Measurements from ENCODE around the gene MTHFD2L. TPM values are rescaled to one million over a fixed set of nuclear protein-coding genes. Genes with fewer than 3 reads are reported as not detected.

MTHFD2L gene
- polyA plus RNA-seq, 3 donors = 4.3 to 7.0 (median 4.8) TPM

DNA sequence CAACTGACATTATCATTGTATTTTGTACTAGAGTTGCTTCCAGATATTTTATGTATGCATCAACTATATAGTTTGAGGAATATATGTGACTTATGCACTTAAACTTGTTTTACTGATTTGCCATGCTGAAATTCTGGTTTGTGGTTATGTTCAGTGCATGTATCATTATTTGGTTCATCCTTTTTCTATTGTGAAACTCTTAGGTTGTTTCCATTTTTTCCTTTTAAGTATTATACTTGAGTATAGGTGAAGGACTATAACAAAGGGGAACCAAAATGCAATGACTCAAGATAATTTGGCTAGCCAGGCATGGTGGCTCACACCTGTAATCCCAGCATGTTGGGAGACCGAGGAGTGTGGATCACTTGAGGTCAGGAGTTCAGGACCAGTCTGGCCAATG, 129.2 kb downstream of the MTHFD2L start:
- DNase-seq = no peak
- Histone ChIP-seq H3K4me1 (ENCODE audit: control insufficient read depth in 1 of 2, insufficient read depth in 2 of 2, low read length in 2 of 2) (no peaks in the 10 kb centered on the region), H3K27ac (ENCODE audit: low read depth in 1 of 2, low read length in 2 of 2) (no peak overlapping the region), H3K79me2 (ENCODE audit: insufficient read depth, low read length) (no peaks in the 10 kb centered on the region), H3K36me3 (replicated peaks in 1 of 2; ENCODE audit: control insufficient read depth in 1 of 2, insufficient read depth in 2 of 2, low read length in 2 of 2) (no peaks in the 10 kb centered on the region), H3K4me2 (replicated peaks; ENCODE audit: extremely low read depth, low read length, poor library complexity, severe bottlenecking) (no peak overlapping the region), H3K4me3 (replicated peaks in 1 of 3; ENCODE audit: low read depth in 2 of 3, low read length in 3 of 3) (no peak overlapping the region), H3K9me3 (replicated peaks in 1 of 2; ENCODE audit: control insufficient read depth in 1 of 2, insufficient read depth in 1 of 2, low read length in 2 of 2) (no peaks in the 10 kb centered on the region), H4K20me1 (ENCODE audit: insufficient read depth, low read length) (no peaks in the 10 kb centered on the region), H3K27me3 (ENCODE audit: control insufficient read depth in 2 of 2, insufficient read depth in 2 of 2, low read length in 2 of 2) (no peaks in the 10 kb centered on the region), H2AFZ (ENCODE audit: insufficient read depth, low read depth, low read length, poor library complexity, severe bottlenecking) (no peak overlapping the region), H3K9ac (ENCODE audit: insufficient read depth, low read length, poor library complexity, severe bottlenecking) (no peak overlapping the region)
- 100% methylated on average over 1 of the region's 1 CpG for WGBS (ENCODE audit: insufficient coverage)
- Mint-ChIP-seq H3K36me3 (no peaks in the 10 kb centered on the region), H3K27me3 (ENCODE audit: low read depth in 3 of 3) (no peaks in the 10 kb centered on the region), H3K9me3 (peaks cover 0 to 2% (median 0%) of the 10 kb centered on the region in 7 donors), H3K4me1 (no peaks in the 10 kb centered on the region), H3K27ac (no peak overlapping the region), H3K4me3 (no peak overlapping the region)
- intact Hi-C loops (cut with micrococcal nuclease) = no loop called here
- TF ChIP-seq, protein P1, sequence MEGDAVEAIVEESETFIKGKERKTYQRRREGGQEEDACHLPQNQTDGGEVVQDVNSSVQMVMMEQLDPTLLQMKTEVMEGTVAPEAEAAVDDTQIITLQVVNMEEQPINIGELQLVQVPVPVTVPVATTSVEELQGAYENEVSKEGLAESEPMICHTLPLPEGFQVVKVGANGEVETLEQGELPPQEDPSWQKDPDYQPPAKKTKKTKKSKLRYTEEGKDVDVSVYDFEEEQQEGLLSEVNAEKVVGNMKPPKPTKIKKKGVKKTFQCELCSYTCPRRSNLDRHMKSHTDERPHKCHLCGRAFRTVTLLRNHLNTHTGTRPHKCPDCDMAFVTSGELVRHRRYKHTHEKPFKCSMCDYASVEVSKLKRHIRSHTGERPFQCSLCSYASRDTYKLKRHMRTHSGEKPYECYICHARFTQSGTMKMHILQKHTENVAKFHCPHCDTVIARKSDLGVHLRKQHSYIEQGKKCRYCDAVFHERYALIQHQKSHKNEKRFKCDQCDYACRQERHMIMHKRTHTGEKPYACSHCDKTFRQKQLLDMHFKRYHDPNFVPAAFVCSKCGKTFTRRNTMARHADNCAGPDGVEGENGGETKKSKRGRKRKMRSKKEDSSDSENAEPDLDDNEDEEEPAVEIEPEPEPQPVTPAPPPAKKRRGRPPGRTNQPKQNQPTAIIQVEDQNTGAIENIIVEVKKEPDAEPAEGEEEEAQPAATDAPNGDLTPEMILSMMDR (IDR thresholded peaks at IDR 0.05) = no peak

DNA sequence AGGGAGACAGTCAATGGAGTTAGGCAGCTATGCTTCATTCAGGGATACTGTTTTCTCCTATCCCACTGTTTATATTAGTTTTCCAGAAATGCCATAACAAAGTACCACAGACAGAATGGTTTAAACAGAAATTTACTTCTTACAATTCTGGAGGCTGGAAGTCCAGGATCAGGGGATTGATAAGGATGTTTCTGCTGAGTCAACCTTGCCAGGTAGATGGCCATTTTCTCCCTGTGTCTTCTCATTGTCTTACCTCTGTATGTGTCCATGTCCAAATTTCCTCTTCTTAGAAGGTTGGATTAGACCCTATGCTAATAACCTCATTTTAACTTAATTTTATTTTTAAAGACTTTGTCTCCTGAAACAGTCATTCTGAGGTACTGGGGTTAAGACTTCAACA, 129.9 kb downstream of the MTHFD2L start:
- Histone ChIP-seq H3K36me3 (replicated peaks in 1 of 2; ENCODE audit: control insufficient read depth in 1 of 2, insufficient read depth in 2 of 2, low read length in 2 of 2) (no peaks in the 10 kb centered on the region), H3K27ac (ENCODE audit: low read depth in 1 of 2, low read length in 2 of 2) (no peak overlapping the region), H2AFZ (ENCODE audit: insufficient read depth, low read depth, low read length, poor library complexity, severe bottlenecking) (no peak overlapping the region), H3K79me2 (ENCODE audit: insufficient read depth, low read length) (no peaks in the 10 kb centered on the region), H3K4me3 (replicated peaks in 1 of 3; ENCODE audit: low read depth in 2 of 3, low read length in 3 of 3) (no peak overlapping the region), H3K9ac (ENCODE audit: insufficient read depth, low read length, poor library complexity, severe bottlenecking) (no peak overlapping the region), H4K20me1 (ENCODE audit: insufficient read depth, low read length) (no peaks in the 10 kb centered on the region), H3K4me2 (replicated peaks; ENCODE audit: extremely low read depth, low read length, poor library complexity, severe bottlenecking) (no peak overlapping the region), H3K27me3 (ENCODE audit: control insufficient read depth in 2 of 2, insufficient read depth in 2 of 2, low read length in 2 of 2) (no peaks in the 10 kb centered on the region), H3K4me1 (ENCODE audit: control insufficient read depth in 1 of 2, insufficient read depth in 2 of 2, low read length in 2 of 2) (no peaks in the 10 kb centered on the region), H3K9me3 (replicated peaks in 1 of 2; ENCODE audit: control insufficient read depth in 1 of 2, insufficient read depth in 1 of 2, low read length in 2 of 2) (no peaks in the 10 kb centered on the region)
- TF ChIP-seq, protein P1 (IDR thresholded peaks at IDR 0.05) = no peak
- H3K9me3 Mint-ChIP-seq = peaks cover 0 to 2% (median 0%) of the 10 kb centered on the region in 7 donors
- no peaks in the 10 kb centered on the region for H3K27me3 Mint-ChIP-seq (ENCODE audit: low read depth in 3 of 3)
- no peak for DNase-seq
- no peaks in the 10 kb centered on the region for H3K36me3 Mint-ChIP-seq
- intact Hi-C loops (cut with micrococcal nuclease) = no loop called here
- H3K27ac Mint-ChIP-seq = no peak overlapping the region
- H3K4me3 Mint-ChIP-seq = no peak overlapping the region
- no peaks in the 10 kb centered on the region for H3K4me1 Mint-ChIP-seq

Measured in CD14-positive monocyte (primary cell).